Measurements from ENCODE around the gene FCGBP.

The FCGBP gene

GRCh38 chr19:39949026-39949747 lies 14.8 kb upstream of the FCGBP start:
- H3K9me3 ChIP-seq (ENCODE audit: control insufficient read depth, low read length) = no peaks in the 10 kb centered on the region
- no peak overlapping the region for H3K27ac ChIP-seq (ENCODE audit: insufficient read depth, low read length, poor library complexity, severe bottlenecking)
- DNase-seq = no peak
- peak overlapping the region; percentile 12 for H3K4me3 ChIP-seq (ENCODE audit: insufficient read depth, low read depth, low read length, poor library complexity, severe bottlenecking)
- H3K27me3 ChIP-seq (replicated peaks; ENCODE audit: control insufficient read depth, insufficient read depth, low read length, poor library complexity, severe bottlenecking) = no peaks in the 10 kb centered on the region
- H3K36me3 ChIP-seq (ENCODE audit: control insufficient read depth, insufficient read depth, low read length) = no peaks in the 10 kb centered on the region
- H3K4me1 ChIP-seq (ENCODE audit: control insufficient read depth, insufficient read depth, low read length, poor library complexity, severe bottlenecking) = peaks cover 71% of the 10 kb centered on the region

GRCh38 chr19:39946532-39946931 lies 12.1 kb upstream of the FCGBP start:
- no peaks in the 10 kb centered on the region for H3K27me3 ChIP-seq (replicated peaks; ENCODE audit: control insufficient read depth, insufficient read depth, low read length, poor library complexity, severe bottlenecking)
- no peak overlapping the region for H3K4me3 ChIP-seq (ENCODE audit: insufficient read depth, low read depth, low read length, poor library complexity, severe bottlenecking)
- H3K4me1 ChIP-seq (ENCODE audit: control insufficient read depth, insufficient read depth, low read length, poor library complexity, severe bottlenecking) = peaks cover 70% of the 10 kb centered on the region
- no peaks in the 10 kb centered on the region for H3K9me3 ChIP-seq (ENCODE audit: control insufficient read depth, low read length)
- DNase-seq = no peak
- H3K36me3 ChIP-seq (ENCODE audit: control insufficient read depth, insufficient read depth, low read length) = no peaks in the 10 kb centered on the region
- no peak overlapping the region for H3K27ac ChIP-seq (ENCODE audit: insufficient read depth, low read length, poor library complexity, severe bottlenecking)

GRCh38 chr19:39943586-39943985 lies 9.2 kb upstream of the FCGBP start:
- Histone ChIP-seq H3K4me3 (ENCODE audit: insufficient read depth, low read depth, low read length, poor library complexity, severe bottlenecking) (no peak overlapping the region), H3K36me3 (ENCODE audit: control insufficient read depth, insufficient read depth, low read length) (no peaks in the 10 kb centered on the region), H3K4me1 (ENCODE audit: control insufficient read depth, insufficient read depth, low read length, poor library complexity, severe bottlenecking) (peaks cover 51% of the 10 kb centered on the region), H3K27me3 (replicated peaks; ENCODE audit: control insufficient read depth, insufficient read depth, low read length, poor library complexity, severe bottlenecking) (no peaks in the 10 kb centered on the region), H3K27ac (ENCODE audit: insufficient read depth, low read length, poor library complexity, severe bottlenecking) (peak overlapping the region; percentile 55), H3K9me3 (ENCODE audit: control insufficient read depth, low read length) (no peaks in the 10 kb centered on the region)
- no peak for DNase-seq

GRCh38 chr19:39942366-39942730 lies 7.9 kb upstream of the FCGBP start:
- Histone ChIP-seq H3K27me3 (replicated peaks; ENCODE audit: control insufficient read depth, insufficient read depth, low read length, poor library complexity, severe bottlenecking) (no peaks in the 10 kb centered on the region), H3K36me3 (ENCODE audit: control insufficient read depth, insufficient read depth, low read length) (no peaks in the 10 kb centered on the region), H3K4me1 (ENCODE audit: control insufficient read depth, insufficient read depth, low read length, poor library complexity, severe bottlenecking) (peaks cover 51% of the 10 kb centered on the region), H3K4me3 (ENCODE audit: insufficient read depth, low read depth, low read length, poor library complexity, severe bottlenecking) (no peak overlapping the region), H3K9me3 (ENCODE audit: control insufficient read depth, low read length) (no peaks in the 10 kb centered on the region), H3K27ac (ENCODE audit: insufficient read depth, low read length, poor library complexity, severe bottlenecking) (peak overlapping the region; percentile 86)
- no peak for DNase-seq

GRCh38 chr19:39941615-39942365 lies 7.4 kb upstream of the FCGBP start:
- Histone ChIP-seq H3K9me3 (ENCODE audit: control insufficient read depth, low read length) (no peaks in the 10 kb centered on the region), H3K27me3 (replicated peaks; ENCODE audit: control insufficient read depth, insufficient read depth, low read length, poor library complexity, severe bottlenecking) (no peaks in the 10 kb centered on the region), H3K36me3 (ENCODE audit: control insufficient read depth, insufficient read depth, low read length) (no peaks in the 10 kb centered on the region), H3K27ac (ENCODE audit: insufficient read depth, low read length, poor library complexity, severe bottlenecking) (peak overlapping the region; percentile 86), H3K4me1 (ENCODE audit: control insufficient read depth, insufficient read depth, low read length, poor library complexity, severe bottlenecking) (peaks cover 56% of the 10 kb centered on the region), H3K4me3 (ENCODE audit: insufficient read depth, low read depth, low read length, poor library complexity, severe bottlenecking) (peak overlapping the region; percentile 11)
- DNase-seq = peak; percentile 29 to 58 (median 57)

- Histone ChIP-seq H3K4me1 (ENCODE audit: control insufficient read depth, insufficient read depth, low read length, poor library complexity, severe bottlenecking) (peaks cover 63% of the 10 kb centered on the region), H3K27me3 (replicated peaks; ENCODE audit: control insufficient read depth, insufficient read depth, low read length, poor library complexity, severe bottlenecking) (no peaks in the 10 kb centered on the region), H3K36me3 (ENCODE audit: control insufficient read depth, insufficient read depth, low read length) (no peaks in the 10 kb centered on the region), H3K27ac (ENCODE audit: insufficient read depth, low read length, poor library complexity, severe bottlenecking) (peak overlapping the region; percentile 86), H3K4me3 (ENCODE audit: insufficient read depth, low read depth, low read length, poor library complexity, severe bottlenecking) (peak overlapping the region; percentile 11), H3K9me3 (ENCODE audit: control insufficient read depth, low read length) (no peaks in the 10 kb centered on the region)
- DNase-seq = peak in 2 of 3 donors; percentile 8 to 13
These were observed 6.7 kb upstream of the FCGBP start for GRCh38 chr19:39941151-39941550.

GRCh38 chr19:39940221-39940833 lies 5.9 kb upstream of the FCGBP start:
- Histone ChIP-seq H3K4me1 (ENCODE audit: control insufficient read depth, insufficient read depth, low read length, poor library complexity, severe bottlenecking) (peaks cover 66% of the 10 kb centered on the region), H3K27me3 (replicated peaks; ENCODE audit: control insufficient read depth, insufficient read depth, low read length, poor library complexity, severe bottlenecking) (no peaks in the 10 kb centered on the region), H3K4me3 (ENCODE audit: insufficient read depth, low read depth, low read length, poor library complexity, severe bottlenecking) (peak overlapping the region; percentile 11), H3K27ac (ENCODE audit: insufficient read depth, low read length, poor library complexity, severe bottlenecking) (peak overlapping the region; percentile 86), H3K9me3 (ENCODE audit: control insufficient read depth, low read length) (no peaks in the 10 kb centered on the region), H3K36me3 (ENCODE audit: control insufficient read depth, insufficient read depth, low read length) (no peaks in the 10 kb centered on the region)
- no peak for DNase-seq

- Histone ChIP-seq H3K4me3 (ENCODE audit: insufficient read depth, low read depth, low read length, poor library complexity, severe bottlenecking) (no peak overlapping the region), H3K4me1 (ENCODE audit: control insufficient read depth, insufficient read depth, low read length, poor library complexity, severe bottlenecking) (peaks cover 66% of the 10 kb centered on the region), H3K27ac (ENCODE audit: insufficient read depth, low read length, poor library complexity, severe bottlenecking) (no peak overlapping the region), H3K36me3 (ENCODE audit: control insufficient read depth, insufficient read depth, low read length) (no peaks in the 10 kb centered on the region), H3K9me3 (ENCODE audit: control insufficient read depth, low read length) (no peaks in the 10 kb centered on the region), H3K27me3 (replicated peaks; ENCODE audit: control insufficient read depth, insufficient read depth, low read length, poor library complexity, severe bottlenecking) (no peaks in the 10 kb centered on the region)
- no peak for DNase-seq
These were observed 5.1 kb upstream of the FCGBP start for GRCh38 chr19:39939556-39939955.

- DNase-seq = no peak
- H3K27me3 ChIP-seq (replicated peaks; ENCODE audit: control insufficient read depth, insufficient read depth, low read length, poor library complexity, severe bottlenecking) = no peaks in the 10 kb centered on the region
- H3K27ac ChIP-seq (ENCODE audit: insufficient read depth, low read length, poor library complexity, severe bottlenecking) = no peak overlapping the region
- H3K36me3 ChIP-seq (ENCODE audit: control insufficient read depth, insufficient read depth, low read length) = no peaks in the 10 kb centered on the region
- H3K9me3 ChIP-seq (ENCODE audit: control insufficient read depth, low read length) = no peaks in the 10 kb centered on the region
- H3K4me3 ChIP-seq (ENCODE audit: insufficient read depth, low read depth, low read length, poor library complexity, severe bottlenecking) = no peak overlapping the region
- peaks cover 53% of the 10 kb centered on the region for H3K4me1 ChIP-seq (ENCODE audit: control insufficient read depth, insufficient read depth, low read length, poor library complexity, severe bottlenecking)
These were observed 3.4 kb upstream of the FCGBP start for GRCh38 chr19:39937787-39938186.
